Spleen (tissue), 11 donors: ENCODE measurements around the gene LCP2. TPM values are rescaled to one million over a fixed set of nuclear protein-coding genes. Genes with fewer than 3 reads are reported as not detected.
A peak's percentile ranks its signal among the peaks of the same experiment; 100 is the strongest.

Experiments used
- DNase-seq: peaks from one replicate; pipeline ENCODE4 v3.0.0-alpha.2; 2020
- H3K27ac ChIP-seq, 8 donors: fragments of 200-600 bp; sonication (generic) in 7 of 8; 1 replicate in 4 of 8; 2 replicates in 4 of 8; pipeline versions ENCODE4 v1.5.0 to v1.8.0; 2016 to 2021; ENCODE audit warnings: inconsistent platforms in 4 of 8, mild to moderate bottlenecking in 4 of 8, moderate library complexity in 1 of 8
- H3K27me3 ChIP-seq, 7 donors: fragments of 200-600 bp; sonication (generic) in 6 of 7; replicated peaks in 1 of 7; 1 replicate in 4 of 7; 2 replicates in 3 of 7; pipeline versions ENCODE4 v1.5.0 to v1.8.0; 2016 to 2021; ENCODE audit warnings: inconsistent platforms in 3 of 7, mild to moderate bottlenecking in 1 of 7
- H3K36me3 ChIP-seq, 6 donors: fragments of 200-600 bp; sonication (generic) in 5 of 6; 1 replicate in 4 of 6; 2 replicates in 2 of 6; pipeline versions ENCODE4 v1.5.0 to v1.8.0; 2016 to 2021; ENCODE audit warnings: inconsistent platforms in 2 of 6
- H3K4me1 ChIP-seq, 6 donors: fragments of 200-600 bp; sonication (generic) in 5 of 6; 1 replicate in 3 of 6; 2 replicates in 3 of 6; pipeline versions ENCODE4 v1.5.0 to v1.8.0; 2016 to 2021; ENCODE audit warnings: inconsistent platforms in 3 of 6
- H3K4me3 ChIP-seq, 8 donors: fragments of 200-600 bp; sonication (generic) in 7 of 8; 1 replicate in 4 of 8; 2 replicates in 4 of 8; pipeline versions ENCODE4 v1.5.0 to v1.8.0; 2016 to 2021; ENCODE audit warnings: inconsistent platforms in 4 of 8, mild to moderate bottlenecking in 4 of 8, moderate library complexity in 2 of 8
- H3K9me3 ChIP-seq, 8 donors: fragments of 200-600 bp; sonication (generic) in 7 of 8; 1 replicate in 4 of 8; 2 replicates in 4 of 8; pipeline versions ENCODE4 v1.5.0 to v1.8.0; 2016 to 2021; ENCODE audit warnings: inconsistent platforms in 4 of 8
- CTCF ChIP-seq, 11 experiments: fragments of 200-600 bp in 7 of 11; fragments of 450-650 bp in 4 of 11; sonication (generic) in 4 of 11; IDR thresholded peaks in 8 of 11; conservative IDR thresholded peaks in 3 of 11; 1 replicate in 7 of 11; 2 replicates in 4 of 11; pipeline versions ENCODE4 v1.4.0 to v1.8.0; 2016 to 2021; ENCODE audit warnings: antibody characterized with exemption in 11 of 11, inconsistent platforms in 4 of 11, mild to moderate bottlenecking in 1 of 11
- POLR2A ChIP-seq, 3 donors: fragments of 450-650 bp; IDR thresholded peaks; one replicate each; pipeline ENCODE4 v1.5.1; 2017; ENCODE audit warnings: antibody characterized with exemption in 3 of 3, mild to moderate bottlenecking in 1 of 3
- POLR2AphosphoS5 ChIP-seq, 3 donors: sonication (generic); formaldehyde crosslinking; IDR thresholded peaks; one replicate each; pipeline ENCODE4 v1.5.1; 2017; ENCODE audit warnings: antibody characterized with exemption in 3 of 3
- WGBS, 5 donors: extraction: QIAGEN DNeasy Blood & Tissue Kit in 3 of 5; methylation state at CpG; one replicate each; pipeline versions ENCODE4 v1.1.5 to v1.1.7; 2013 to 2018; 5-methylcytosine and 5-hydroxymethylcytosine counted together
- intact Hi-C: fragments of 100-400 bp; cut with DNase I; formaldehyde crosslinking; loops from one replicate; pipeline ENCODE4 v1.15.0; 2023; ENCODE audit warnings: low total_unique reads
- polyA plus RNA-seq, 3 donors: library from polyadenylated mRNA; stranded (reverse); fragments of 200-250 nt; gene quantifications; one replicate each; pipeline ENCODE4 v1.2.1, GENCODE V29; 2013
- total RNA-seq, 7 donors: library from RNA; depleted of rRNA in 3 of 7; stranded (reverse); fragments of >200 nt in 3 of 7; fragmentation: NEBNext Ultra II Directional in 4 of 7; extraction: Animal tissue kit (Norgen Biotek cat#: 25700) in 4 of 7; gene quantifications; one replicate each; pipeline versions ENCODE4 v1.1.0 to v1.2.1, GENCODE V29; 2016 to 2021
- donor health status: healthy with polysubstance abuse.
- donor health status: DM: no; HTN: no; CAD: no; lungs with moderate emphysema.
- donor health status: DM: no; HTN: no; CAD: no.
- donor health status: Bipolar disorder and iron deficiency.
- donor health status: healthy.
- donor health status: DM: no; HTN: no; CAD: no.
- donor health status: DM: yes; HTN: yes; CAD: no.

The LCP2 gene
- total and polyA plus RNA-seq, 10 donors: 28.3 to 272 (median 214) TPM

- DNase-seq: no peak
- Histone ChIP-seq H3K27me3 (peaks cover 0 to 10% (median 0%) of the 10 kb centered on the region in 7 donors), H3K9me3 (no peaks in the 10 kb centered on the region), H3K27ac (peak overlapping the region; percentile 54 to 99 (median 85)), H3K4me1 (peaks cover 42 to 100% (median 76%) of the 10 kb centered on the region in 6 donors), H3K4me3 (peak overlapping the region in 2 of 8 donors; percentile 10), H3K36me3 (peaks cover 0 to 100% (median 34%) of the 10 kb centered on the region in 6 donors)
- TF ChIP-seq POLR2AphosphoS5 (IDR thresholded peaks at IDR 0.05) (peak in 1 of 3 donors; percentile 13), CTCF (IDR thresholded peaks at IDR 0.05 in 8 of 11, conservative IDR thresholded peaks at IDR 0.05 in 3 of 11) (no peak), POLR2A (IDR thresholded peaks at IDR 0.05) (no peak)
- intact Hi-C loops: loop anchor here (5.0 kb wide), 2 partner anchors 71 to 156 kb away; no protein-coding TSS in a partner anchor
- 32 to 49% (median 38%) methylated on average over 17 of the region's 17 CpGs for WGBS, 5 donors
Observed at GRCh38 chr5:170266570-170267381, 30.8 kb downstream of the LCP2 start.

- Histone ChIP-seq H3K4me3 (no peak overlapping the region), H3K4me1 (peaks cover 41 to 100% (median 72%) of the 10 kb centered on the region in 6 donors), H3K27me3 (peaks cover 0 to 10% (median 0%) of the 10 kb centered on the region in 7 donors), H3K9me3 (no peaks in the 10 kb centered on the region), H3K36me3 (peaks cover 4 to 100% (median 41%) of the 10 kb centered on the region in 6 donors), H3K27ac (peak overlapping the region in 7 of 8 donors; percentile 71 to 99 (median 86))
- 42 to 57% (median 45%) methylated on average over 5 of the region's 5 CpGs for WGBS, 5 donors
- DNase-seq: no peak
- intact Hi-C loops: loop anchor here (5.0 kb wide), 2 partner anchors 72 to 157 kb away; no protein-coding TSS in a partner anchor
- TF ChIP-seq POLR2A (IDR thresholded peaks at IDR 0.05): no peak
- peak in 1 of 3 donors; percentile 74 for TF ChIP-seq POLR2AphosphoS5 (IDR thresholded peaks at IDR 0.05)
Observed at GRCh38 chr5:170265522-170265921, 32.1 kb downstream of the LCP2 start.

- Histone ChIP-seq H3K27me3 (peaks cover 0 to 10% (median 0%) of the 10 kb centered on the region in 7 donors), H3K27ac (peak overlapping the region in 3 of 8 donors; percentile 4 to 99 (median 26)), H3K4me1 (peaks cover 25 to 95% (median 56%) of the 10 kb centered on the region in 6 donors), H3K4me3 (no peak overlapping the region), H3K9me3 (no peaks in the 10 kb centered on the region), H3K36me3 (peaks cover 4 to 100% (median 49%) of the 10 kb centered on the region in 6 donors)
- no peak for TF ChIP-seq CTCF (IDR thresholded peaks at IDR 0.05 in 8 of 11, conservative IDR thresholded peaks at IDR 0.05 in 3 of 11)
- TF ChIP-seq POLR2AphosphoS5 (IDR thresholded peaks at IDR 0.05): no peak
- TF ChIP-seq POLR2A (IDR thresholded peaks at IDR 0.05): no peak
- WGBS, 5 donors: 66 to 80% (median 76%) methylated on average over 4 of the region's 4 CpGs
- DNase-seq: no peak
- intact Hi-C loops: no loop called here
Observed at GRCh38 chr5:170263906-170264305, 33.7 kb downstream of the LCP2 start.

GRCh38 chr5:170262061-170263045 is 35.2 kb downstream of the LCP2 start:
- no peak for DNase-seq
- H3K9me3 ChIP-seq: no peaks in the 10 kb centered on the region
- H3K4me1 ChIP-seq: peaks cover 9 to 85% (median 40%) of the 10 kb centered on the region in 6 donors
- H3K36me3 ChIP-seq: peaks cover 4 to 100% (median 60%) of the 10 kb centered on the region in 6 donors
- peaks cover 0 to 7% (median 0%) of the 10 kb centered on the region in 7 donors for H3K27me3 ChIP-seq
- WGBS, 5 donors: 74 to 81% (median 75%) methylated on average over 13 to 15 of the region's 15 CpGs
- H3K27ac ChIP-seq: peak overlapping the region; percentile 3 to 99 (median 34)
- no peak overlapping the region for H3K4me3 ChIP-seq
- peak in 2 of 3 donors; percentile 31 to 39 for TF ChIP-seq POLR2AphosphoS5 (IDR thresholded peaks at IDR 0.05)
- TF ChIP-seq POLR2A (IDR thresholded peaks at IDR 0.05): no peak
- TF ChIP-seq CTCF (IDR thresholded peaks at IDR 0.05 in 8 of 11, conservative IDR thresholded peaks at IDR 0.05 in 3 of 11): no peak
- intact Hi-C loops: no loop called here
